GM21717 (cell line): ENCODE data around the gene ZNF90.
A peak's percentile ranks its signal among the peaks of the same experiment; 100 is the strongest.
"Not testable (repeated sequence)": the region's sequence is repeated elsewhere in the genome, so short reads cannot be mapped to it uniquely, and the experiment has no call there.

ENCODE experiments used
- ATAC-seq: cut with Tn5 transposase; IDR thresholded peaks from one replicate; pipeline ENCODE4 v1.9.1; 2021; ENCODE audit warnings: mild to moderate bottlenecking, moderate library complexity; ENCODE audit not compliant: unreplicated experiment

ZNF90 gene

GRCh38 chr19:20102097-20102496 lies 24.3 kb downstream of the ZNF90 start:
- no peak for ATAC-seq

- ATAC-seq: no peak
Observed at GRCh38 chr19:20103091-20103740, 25.4 kb downstream of the ZNF90 start.

GRCh38 chr19:20107301-20107700 lies 29.5 kb downstream of the ZNF90 start:
- ATAC-seq: no peak

DNA sequence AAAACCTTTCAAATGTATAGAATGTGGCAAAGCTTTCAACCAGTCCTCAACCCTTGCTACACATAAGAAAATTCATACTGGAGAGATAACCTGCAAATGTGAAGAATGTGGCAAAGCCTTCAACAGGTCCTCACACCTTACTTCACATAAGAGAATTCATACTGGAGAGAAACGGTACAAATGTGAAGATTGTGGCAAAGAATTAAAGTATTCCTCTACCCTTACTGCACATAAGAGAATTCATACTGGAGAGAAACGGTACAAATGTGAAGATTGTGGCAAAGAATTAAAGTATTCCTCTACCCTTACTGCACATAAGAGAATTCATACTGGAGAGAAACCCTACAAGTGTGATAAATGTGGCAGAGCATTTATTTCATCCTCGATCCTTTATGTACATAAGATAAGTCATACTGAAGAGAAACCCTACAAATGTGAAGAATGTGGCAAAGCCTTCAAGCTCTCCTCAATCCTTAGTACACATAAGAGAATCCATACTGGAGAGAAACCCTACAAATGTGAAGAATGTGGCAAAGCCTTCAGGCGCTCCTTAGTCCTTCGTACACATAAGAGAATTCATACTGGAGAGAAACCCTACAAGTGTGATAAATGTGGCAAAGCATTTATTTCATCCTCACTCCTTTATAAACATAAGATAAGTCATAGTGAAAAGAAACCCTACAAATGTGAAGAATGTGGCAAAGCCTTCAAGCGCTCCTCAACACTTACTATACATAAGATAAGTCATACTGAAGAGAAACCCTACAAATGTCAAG lies 40.5 kb downstream of the ZNF90 start:
- not testable (repeated sequence) for ATAC-seq

DNA sequence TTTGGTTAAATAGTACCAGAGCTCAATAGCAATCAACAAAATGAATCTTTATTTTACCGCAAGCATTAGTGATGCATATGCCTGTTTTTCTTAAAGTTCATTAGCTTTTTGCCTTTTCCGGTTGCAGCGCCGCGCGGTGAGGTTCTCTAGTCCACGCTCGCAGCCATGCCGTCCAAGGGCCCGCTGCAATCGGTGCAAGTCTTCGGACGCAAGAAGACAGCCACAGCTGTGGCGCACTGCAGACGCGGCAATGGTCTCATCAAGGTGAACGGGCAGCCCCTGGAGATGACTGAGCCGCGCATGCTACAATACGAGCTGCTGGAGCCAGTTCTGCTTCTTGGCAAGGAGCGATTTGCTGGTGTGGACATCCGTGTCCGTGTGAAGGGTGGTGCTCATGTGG lies 47.1 kb downstream of the ZNF90 start:
- ATAC-seq: no peak

GRCh38 chr19:20132933-20133332 lies 55.1 kb downstream of the ZNF90 start:
- not testable (repeated sequence) for ATAC-seq

DNA sequence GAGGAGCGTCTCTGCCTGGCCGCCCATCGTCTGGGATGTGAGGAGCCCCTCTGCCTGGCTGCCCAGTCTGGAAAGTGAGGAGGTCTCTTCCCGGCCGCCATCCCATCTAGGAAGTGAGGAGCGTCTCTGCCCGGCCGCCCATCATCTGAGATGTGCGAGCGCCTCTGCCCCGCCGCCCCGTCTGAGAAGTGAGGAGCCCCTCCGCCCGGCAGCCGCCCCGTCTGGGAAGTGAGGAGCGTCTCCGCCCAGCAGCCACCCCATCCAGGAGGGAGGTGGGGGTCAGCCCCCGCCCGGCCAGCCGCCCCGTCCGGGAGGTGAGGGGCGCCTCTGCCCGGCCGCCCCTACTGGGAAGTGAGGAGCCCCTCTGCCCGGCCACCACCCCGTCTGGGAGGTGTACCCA lies 59.9 kb downstream of the ZNF90 start:
- ATAC-seq: not testable (repeated sequence)

GRCh38 chr19:20151617-20152145 lies 73.9 kb downstream of the ZNF90 start:
- ATAC-seq: no peak

DNA sequence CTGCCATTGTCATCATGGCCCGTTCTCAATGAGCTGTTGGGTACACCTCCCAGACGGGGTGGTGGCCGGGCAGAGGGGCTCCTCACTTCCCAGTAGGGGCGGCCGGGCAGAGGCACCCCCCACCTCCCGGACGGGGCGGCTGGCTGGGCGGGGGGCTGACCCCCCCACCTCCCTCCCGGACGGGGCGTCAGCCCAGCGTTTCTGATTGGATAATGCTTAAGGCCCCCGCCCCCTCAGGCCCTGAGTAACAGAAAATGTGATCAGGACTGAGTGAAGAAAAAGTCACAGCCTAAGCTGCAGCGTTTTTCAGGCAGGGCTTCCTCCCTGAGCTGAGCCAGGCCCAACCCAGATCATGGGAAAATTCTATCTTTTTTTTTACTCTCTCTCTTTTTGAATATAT lies 74.7 kb downstream of the ZNF90 start:
- not testable (repeated sequence) for ATAC-seq

DNA sequence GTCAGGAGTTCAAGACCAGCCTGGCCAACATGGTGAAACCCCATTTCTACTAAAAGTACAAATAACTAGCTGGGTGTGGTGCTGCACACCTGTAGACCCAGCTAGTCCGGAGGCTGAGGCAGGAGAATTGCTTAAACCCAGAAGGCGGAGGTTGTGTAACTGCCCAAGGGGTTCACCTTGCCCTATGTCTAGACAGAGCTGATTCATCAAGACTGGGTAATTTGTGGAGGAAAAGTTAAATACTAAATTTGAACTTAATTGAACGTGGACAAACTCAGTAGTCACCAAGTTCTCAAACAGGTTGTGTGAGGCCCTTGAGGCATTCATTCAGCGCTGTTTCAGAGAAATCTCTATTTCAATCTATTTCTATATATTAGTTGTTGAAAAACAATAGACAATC lies 75.5 kb downstream of the ZNF90 start:
- no peak for ATAC-seq

- no peak for ATAC-seq
Observed at GRCh38 chr19:20154636-20155035, 76.8 kb downstream of the ZNF90 start.

DNA sequence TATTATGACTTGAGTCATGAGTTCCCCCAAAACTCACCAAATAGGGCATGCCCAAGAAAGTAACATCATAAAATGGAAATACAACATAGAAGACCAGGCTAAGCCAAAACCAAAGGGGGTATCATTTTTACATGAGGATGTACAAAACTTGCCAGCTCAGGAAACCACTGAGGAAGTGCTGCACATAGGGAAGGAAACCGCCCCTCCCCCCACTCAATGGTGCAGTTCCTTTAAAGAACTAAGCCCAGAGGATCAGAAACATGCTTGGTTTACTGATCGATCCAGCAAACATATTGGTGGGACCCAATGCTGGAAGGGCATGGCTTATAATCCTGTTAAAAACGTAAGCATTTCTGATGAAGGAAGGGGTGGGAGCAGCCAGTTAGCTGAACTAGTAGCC lies 85.0 kb downstream of the ZNF90 start:
- ATAC-seq: no peak

- ATAC-seq: no peak
Observed at GRCh38 chr19:20164456-20164855, 86.7 kb downstream of the ZNF90 start.

- no peak for ATAC-seq
Observed at GRCh38 chr19:20165971-20166592, 88.3 kb downstream of the ZNF90 start.

GRCh38 chr19:20167020-20167644 lies 89.3 kb downstream of the ZNF90 start, which contains the start of gene ZNF486:
Gene ZNF486 (plus strand): TSS chr19:20167214. CDS start chr19:20167331, 117 bp downstream.
- peak; percentile 85 for ATAC-seq

- ATAC-seq: no peak
Observed at GRCh38 chr19:20167651-20168122, 89.9 kb downstream of the ZNF90 start.
